Ecto neural progenitor cell (in vitro differentiated cells): ENCODE data around the gene NR1H4.
A peak's percentile ranks its signal among the peaks of the same experiment; 100 is the strongest.
"Not testable (repeated sequence)": the region's sequence is repeated elsewhere in the genome, so short reads cannot be mapped to it uniquely, and the experiment has no call there.

Source experiments
- DNase-seq: peaks from one replicate; pipeline ENCODE4 v3.0.0-alpha.2; 2018; ENCODE audit warnings: low spot score

The NR1H4 gene

DNA sequence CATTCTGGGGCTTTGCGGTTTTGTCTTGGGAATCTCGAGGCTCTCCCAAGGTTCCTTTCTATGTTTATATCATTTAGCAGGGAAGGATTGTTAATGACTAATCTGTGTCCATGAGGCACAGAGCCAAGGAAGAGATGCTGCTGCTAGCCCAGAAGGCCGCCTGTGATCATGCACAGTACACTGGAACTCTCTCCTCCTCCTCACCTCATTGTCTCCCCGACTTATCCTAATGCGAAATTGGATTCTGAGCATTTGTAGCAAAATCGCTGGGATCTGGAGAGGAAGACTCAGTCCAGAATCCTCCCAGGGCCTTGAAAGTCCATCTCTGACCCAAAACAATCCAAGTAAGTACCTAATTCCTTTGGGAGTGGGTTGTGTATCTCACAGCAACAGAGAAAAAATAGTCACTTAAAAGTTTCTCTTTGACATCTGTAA lies at the start of gene NR1H4:
Gene NR1H4, plus strand, starts transcription at position 151 of the 435 bp plus-strand sequence. CDS start 19,458 bp downstream, outside the sequence.
- no peak for DNase-seq

DNA sequence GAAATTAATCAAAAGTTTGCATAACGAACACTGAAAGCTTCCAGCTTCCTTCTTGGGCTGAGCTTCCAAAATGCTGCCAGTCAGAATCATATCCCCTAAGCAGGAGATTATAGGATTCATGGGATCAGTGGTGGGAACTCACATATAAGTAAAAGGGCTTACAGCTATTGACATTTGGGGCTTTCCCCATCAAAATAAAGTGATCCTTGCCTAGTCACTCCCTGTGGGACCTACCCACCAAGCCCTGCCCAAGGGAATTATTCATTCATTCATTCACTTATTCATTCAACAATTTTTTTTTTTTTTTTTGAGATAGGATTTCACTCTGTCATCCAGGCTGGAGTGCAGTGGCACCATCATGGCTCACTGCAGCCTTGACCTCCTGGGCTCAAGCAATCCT lies 47.5 kb upstream of the NR1H4 start:
- DNase-seq: no peak

DNA sequence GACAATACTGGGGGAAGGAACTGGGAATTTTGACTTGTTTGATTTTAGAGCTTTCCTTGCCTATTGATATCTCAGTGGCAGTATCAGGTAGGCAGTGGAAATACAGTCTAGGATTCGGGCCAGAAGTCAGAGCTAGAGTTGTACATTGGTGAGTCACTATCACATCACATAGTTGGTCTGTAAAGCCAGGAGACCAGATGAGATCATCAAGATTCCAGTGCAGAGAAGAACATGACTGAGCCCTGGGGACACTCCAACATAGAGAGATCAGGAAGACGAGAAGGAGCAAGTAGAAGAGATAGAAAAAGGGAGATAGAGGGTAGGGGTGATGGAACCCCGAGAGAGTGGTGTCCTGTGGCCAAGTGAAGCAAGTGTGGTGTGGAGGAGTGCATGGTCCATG lies 46.6 kb upstream of the NR1H4 start:
- no peak for DNase-seq

DNA sequence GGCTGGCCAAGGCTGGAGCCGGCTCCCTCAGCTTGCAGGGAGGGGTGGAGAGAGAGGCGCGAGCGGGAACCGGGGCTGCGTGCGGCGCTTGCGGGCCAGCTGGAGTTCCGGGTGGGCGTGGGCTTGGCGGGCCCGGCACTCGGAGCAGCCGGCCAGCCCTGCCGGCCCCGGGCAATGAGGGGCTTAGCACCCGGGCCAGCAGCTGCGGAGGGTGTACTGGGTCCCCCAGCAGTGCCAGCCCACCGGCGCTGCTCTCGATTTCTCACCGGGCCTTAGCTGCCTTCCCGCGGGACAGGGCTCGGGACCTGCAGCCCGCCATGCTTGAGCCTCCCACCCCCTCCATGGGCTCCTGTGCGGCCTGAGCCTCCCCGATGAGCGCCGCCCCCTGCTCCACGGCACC lies 43.4 kb upstream of the NR1H4 start:
- DNase-seq: not testable (repeated sequence)

DNA sequence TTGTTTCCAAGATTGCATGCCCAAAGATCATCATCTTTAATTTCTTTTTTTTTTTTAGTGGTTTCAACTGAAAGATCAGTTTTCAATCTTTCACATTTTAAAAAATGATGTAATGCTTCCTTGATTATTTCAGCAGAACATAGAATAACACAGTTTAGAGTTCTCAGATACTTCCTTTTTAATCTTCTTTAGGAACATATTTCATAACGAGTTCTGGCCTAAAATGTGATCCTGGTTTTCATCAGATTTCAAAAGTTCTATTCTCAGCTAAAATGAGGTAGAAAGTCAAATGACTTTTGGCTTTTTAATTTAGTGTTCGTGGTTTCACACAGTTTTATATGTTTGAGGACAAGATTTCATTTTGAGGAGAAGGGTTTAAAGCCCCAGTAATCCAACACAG lies 40.0 kb upstream of the NR1H4 start:
- DNase-seq: no peak

DNA sequence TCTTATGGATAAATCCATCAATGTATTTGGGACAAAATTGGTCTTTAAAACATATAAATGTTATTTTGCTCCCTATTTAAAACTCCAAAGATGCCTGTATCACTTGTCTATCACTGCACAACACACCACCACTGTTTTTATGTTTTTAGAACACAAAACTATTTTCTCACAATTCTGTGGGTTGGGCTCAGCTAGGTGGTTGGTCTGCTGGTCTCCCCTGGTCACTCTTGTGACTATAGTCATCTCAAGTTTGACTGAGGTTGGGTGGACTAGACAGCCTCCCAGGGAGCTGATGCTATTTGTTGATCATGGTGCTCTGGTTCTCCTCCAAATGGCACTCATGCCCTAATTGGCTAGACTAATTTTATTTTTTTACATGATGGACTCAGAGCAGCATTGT lies 39.5 kb upstream of the NR1H4 start:
- DNase-seq: no peak

DNA sequence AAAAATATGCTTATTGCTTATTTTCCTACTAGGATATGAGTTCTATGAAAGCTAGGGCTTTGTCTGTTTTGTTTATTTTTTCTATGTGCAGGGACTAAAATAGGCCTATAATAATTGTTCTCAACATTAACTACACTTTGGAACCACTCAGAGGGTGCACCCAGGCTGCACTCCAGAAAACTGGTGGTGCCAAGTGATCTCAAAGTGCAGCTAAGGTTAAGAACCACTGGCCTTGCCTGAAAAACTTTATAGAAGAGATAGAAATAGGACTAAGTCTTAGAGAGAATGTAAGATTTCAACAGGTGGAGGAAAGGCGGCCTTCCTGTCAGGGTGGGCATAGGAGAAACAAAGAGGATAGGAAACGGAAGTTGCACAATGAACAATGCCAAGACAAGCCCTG lies 37.7 kb upstream of the NR1H4 start:
- no peak for DNase-seq

DNA sequence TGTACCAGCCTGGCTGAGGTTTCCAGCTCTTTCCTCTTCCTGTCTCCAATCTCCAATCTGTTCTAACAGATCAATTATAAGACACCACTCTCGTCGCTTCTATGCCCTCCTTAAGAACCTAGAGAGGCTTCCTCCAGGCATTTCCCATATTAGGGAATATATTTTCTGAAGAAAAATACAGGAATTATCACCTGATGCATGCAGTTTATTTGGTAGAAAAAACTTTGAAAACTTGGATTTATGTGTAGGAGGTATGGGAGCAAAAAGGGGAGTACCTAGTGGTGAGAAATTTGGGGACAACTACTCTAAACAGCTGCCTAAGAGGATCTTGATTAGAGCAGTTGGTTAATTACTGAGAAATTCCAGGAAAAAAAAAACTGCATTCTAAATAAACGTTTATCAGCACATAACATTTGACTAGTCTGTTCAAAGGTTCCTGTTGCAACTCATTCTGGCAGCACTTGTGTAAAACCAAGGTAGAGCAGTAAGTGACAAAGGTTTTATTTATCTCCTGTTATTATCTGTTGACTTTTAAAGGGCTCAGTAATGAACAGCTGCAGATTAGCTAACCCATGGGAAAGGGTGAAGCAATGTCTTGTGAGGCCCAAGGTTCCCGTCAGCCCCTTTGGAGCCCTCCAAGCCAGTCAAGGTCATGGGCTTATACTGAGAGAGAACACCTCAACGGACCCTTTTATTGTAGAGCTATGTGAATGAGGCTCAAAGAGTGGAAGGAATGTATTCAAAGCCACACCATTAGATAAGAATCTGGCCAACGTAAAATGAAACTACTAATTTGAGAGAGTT lies 36.4 kb upstream of the NR1H4 start:
- DNase-seq: no peak

DNA sequence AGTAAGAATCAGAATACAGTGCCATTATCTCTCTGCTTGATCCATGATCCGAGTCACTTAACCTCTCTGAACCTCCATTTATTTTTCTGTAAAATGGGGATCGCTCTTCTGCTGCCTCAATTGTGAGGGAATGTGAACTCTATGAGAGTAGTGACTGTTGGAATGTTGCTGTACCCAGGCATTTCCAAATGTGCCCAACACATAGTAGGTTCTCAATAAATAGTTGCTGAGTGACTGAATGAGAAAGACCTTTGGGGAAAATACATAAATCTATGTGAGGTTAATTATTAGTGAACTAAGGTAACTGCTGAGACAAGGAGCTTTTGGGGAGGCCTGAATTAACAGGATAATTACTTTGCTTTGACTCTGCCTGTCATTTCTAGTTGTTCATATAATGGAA lies 33.9 kb upstream of the NR1H4 start:
- no peak for DNase-seq

DNA sequence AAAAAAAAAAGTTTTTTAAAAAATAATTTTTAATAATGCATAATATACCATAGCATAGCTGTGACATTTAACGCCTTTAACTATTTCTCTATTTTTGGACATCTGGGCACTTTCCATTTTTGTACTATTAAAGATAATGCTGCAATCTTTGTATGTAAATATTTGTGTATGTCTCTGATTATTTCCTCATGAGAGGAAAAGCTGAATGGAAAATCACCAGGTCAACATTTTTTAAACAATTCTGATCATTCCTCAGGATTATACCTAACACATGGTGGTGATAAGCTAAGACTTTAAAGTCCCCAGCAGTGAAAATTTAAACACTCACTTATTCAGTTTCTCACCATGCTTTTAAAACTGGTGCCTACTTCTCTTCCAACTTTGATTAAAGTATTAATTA lies 31.3 kb upstream of the NR1H4 start:
- no peak for DNase-seq

DNA sequence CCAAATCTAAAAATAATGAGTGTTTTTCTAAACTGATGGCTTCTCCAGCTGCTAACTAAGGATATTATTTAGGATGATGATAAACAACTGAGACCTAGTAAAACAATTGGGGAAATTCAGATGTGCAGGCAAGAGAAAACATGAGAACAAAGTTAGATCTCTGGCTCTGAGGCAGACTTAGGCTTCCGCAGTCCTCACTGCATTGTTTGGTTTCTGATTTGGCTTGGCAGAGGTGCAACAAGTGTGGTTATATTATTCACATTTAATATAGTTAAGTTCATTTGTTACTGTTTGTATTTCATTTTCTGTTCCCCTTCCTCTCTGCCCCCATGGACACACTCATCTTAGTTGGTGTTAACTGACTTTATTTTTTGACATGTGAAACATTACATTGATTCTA lies 30.2 kb upstream of the NR1H4 start:
- no peak for DNase-seq

DNA sequence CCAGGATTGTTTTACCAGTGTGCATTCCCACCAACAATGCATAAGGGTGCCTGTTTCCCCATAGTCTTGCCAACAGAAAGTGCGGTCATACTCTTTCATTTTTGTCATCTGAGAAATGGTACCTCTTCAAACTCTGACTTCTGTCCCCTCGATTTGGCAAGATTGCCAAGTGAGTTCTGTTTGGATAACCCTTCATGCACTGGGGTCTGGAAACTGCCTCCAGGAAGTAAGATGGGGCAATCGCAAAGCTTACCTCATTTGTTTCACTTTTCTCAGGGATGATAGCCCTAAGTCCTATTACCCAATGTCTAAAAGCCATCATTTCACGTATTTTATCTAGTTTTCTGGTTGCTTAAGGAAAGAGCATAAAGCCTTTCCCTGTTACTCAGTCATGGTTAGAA lies 28.6 kb upstream of the NR1H4 start:
- DNase-seq: no peak

DNA sequence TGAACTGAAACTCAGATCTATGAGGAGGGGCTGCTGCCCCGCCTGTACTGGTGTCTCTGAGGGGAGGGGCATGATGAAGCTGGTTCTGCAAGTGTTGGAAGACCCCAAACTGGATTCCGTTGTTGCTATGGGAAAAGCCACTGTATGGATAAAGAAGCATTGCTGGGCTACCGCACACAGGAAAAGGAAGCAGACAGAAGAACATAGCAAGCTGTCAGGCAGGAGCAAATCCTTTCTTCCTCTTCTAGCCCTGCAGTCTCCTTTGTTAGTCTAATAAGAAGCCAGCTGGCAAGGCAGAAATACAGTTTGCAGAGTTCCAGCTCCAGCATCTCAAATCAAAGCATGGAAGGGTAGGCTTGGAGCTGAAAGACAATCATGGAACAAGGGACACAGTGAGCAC lies 26.3 kb upstream of the NR1H4 start:
- DNase-seq: no peak

DNA sequence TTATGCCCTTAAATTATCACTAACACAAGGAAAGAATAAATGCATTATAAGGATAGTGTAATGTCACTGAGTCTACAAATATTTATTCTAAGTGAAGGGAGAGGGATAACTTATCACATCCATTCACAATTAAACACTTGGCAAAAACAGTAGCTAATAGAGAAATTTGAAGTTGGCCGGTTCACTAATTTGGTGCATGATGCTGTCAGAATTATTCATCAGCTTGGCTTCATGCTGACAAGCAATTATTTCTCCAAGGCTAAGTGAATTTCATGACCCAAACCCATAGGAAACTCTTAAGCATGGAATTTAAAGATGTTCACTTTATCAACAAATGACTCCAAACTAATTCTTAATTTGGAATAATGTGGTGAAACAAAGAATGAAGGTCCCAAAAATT lies 25.0 kb upstream of the NR1H4 start:
- no peak for DNase-seq

DNA sequence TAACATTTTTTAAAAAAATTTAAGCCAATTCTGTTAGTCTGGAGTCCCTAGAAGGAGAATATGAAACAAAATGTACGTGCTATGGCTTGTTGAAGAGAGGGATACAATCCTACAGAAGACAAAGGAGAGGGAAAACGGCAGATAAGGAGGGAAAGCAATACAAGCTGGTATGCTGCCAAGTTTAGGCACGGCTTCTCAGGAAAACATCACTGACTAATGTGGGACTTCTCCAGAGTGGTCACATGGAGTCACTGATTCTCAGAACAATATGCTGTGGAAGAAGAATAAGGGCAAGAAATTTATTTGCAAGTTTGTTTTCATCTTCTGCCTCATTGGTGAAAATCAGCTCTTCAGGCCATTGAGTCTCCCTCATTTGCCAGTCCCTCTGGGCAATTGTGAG lies 22.9 kb upstream of the NR1H4 start:
- no peak for DNase-seq

DNA sequence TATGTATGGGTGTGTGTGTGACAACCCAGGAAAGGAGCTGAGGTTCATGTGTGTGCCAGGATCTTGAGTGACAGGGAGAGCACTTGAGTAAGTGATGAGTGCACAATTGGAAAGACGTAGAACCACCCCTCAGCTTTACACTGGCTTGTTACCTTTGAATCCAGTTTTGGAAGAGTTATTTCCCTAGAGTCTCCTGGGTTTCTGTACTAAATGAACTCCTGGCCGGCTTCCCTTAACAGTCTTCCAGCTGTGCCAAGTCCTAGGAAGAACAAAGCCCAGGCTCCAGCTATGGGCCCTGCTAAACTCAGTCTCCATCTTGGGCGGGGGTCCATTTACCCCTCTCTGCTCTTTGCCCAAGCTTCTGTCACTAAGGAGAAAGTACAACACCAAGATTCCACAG lies 19.7 kb upstream of the NR1H4 start:
- DNase-seq: no peak

DNA sequence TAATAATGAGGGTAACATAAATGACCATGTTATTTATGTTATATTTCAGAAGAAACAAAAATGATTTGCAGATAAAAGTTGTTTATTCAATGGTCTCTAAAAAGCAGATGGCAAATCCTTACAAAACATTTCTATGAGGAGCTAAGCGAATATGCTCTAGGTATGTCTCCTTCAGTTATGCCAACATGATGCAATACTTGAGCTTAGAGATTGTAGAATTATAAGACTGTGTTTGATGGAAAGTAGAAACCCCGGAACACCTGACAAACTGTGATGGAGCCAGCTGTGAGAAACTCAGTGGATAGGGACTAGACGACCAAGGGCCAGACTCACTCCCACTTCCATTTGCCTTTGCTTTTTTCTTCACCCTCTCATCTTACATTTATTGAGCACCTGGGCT lies 17.8 kb upstream of the NR1H4 start:
- no peak for DNase-seq

DNA sequence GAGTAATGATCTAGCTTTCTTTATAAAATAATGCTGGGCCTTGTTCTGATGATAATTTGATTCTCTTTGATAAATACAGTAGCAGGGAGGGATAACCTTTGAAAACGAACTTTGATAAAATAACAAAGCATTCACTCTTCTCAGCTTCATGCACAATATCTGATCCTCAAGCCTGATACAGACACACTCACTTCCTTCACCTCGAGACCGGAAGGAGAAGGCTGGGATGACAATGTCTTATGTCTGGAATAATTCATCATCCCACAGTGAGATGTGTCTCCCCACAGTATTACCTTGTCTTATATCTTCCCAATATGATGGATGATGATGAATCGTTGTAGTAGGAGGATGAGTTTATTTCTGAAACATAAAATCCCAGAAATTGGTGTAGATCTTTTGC lies 15.5 kb upstream of the NR1H4 start:
- DNase-seq: no peak

DNA sequence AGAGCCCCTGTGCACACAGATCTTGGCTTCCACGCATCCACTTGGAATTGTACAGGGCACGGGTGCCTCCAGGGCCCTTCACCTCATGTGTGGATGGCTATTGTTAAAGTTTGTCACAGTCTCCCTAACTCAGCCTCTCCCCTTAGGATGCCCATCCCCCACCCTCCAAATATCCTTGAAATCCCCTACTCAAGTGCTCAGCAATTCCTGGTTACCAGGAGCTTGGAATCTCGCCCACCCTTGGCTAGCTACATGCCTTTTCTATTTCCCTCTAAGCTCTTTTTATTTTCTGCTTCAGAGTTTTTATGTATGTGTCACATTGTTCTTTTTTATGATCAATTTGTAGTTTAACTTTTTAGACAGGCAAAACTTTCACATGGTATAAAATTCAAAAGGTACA lies 13.0 kb upstream of the NR1H4 start:
- peak; percentile 53 for DNase-seq

DNA sequence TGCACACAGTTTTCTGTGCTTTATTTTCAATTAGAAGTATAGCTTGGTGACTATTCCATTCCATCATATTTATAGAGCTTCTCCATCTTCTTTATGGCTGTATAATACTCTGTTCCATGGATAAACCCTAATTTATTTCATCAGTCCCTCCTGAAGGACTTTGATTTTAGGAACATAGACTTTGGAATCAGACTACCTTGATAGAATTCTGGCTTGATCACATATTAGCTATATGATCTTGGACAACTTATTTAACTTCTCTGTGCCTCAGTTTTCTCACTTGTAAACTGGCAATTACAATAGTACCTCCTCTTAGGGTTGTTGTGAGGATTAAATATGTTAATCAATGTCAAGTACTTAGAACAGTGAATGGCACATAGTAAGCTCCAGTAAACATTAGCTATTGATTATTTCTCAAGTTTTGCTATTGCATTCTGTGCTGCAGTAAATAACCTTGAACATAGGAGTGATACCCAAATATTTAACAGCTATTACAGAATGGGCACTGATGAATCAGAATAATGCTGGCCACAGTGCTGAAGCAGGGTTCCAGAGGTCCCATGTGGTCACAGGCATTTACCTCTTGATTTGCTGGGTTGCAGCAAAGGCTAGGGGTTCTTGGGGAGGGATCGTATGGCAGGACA lies 12.2 kb upstream of the NR1H4 start:
- DNase-seq: no peak

DNA sequence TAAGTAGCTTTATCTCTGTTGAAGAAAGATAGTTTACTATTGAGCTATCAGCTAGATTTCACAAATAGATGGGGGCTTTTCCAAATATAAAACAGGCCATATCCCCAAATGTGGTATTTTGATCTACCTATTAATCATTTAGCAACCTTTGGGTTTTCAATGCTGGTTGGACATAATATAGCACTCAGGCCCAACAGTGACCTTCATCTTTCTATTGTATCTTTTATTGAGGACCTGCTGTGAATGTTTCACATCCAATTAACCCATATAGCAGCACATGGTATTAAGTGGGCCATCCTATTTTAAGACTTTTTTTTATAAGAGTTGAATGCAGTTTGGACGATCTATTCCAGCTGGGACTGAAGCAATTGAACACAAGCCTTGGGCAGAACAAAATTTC lies 10.0 kb upstream of the NR1H4 start:
- no peak for DNase-seq

DNA sequence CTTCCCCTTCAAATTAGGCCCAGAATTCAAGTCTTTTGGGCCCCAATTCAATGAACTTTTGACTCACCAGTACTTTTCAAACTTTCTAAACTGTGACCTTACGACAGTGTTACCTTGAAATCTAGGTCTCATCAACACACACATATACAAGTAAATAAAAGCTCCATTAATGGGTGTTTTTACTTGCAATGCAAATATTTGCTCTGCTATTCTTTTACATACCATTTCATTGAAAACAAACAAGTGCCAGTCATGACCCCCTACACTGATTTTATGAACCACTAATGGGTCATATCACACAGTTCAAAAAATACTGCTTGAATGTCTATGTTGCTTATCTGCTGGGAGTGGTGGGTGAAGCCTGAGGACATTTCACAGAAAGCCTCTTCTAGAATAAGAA lies 9.1 kb upstream of the NR1H4 start:
- DNase-seq: no peak

DNA sequence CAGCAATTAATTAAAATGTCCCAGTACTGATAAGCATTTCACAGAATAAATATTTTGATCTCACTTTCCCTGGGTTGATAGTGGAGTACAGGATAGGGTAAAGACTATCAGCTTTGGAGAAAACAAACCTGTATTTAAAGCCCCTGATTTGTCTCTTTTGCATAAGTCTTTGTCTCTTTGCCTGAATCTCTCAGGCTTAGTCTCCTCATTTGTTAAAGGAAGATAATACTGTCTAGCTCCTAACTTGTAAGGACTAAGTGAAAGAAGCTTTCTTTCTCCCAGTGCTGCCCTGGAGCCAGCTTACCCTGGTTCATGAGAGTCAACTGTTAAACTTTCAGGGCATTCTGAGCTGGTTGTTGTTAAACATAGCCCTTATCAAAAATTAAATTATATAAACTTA lies 5.5 kb upstream of the NR1H4 start:
- DNase-seq: no peak

DNA sequence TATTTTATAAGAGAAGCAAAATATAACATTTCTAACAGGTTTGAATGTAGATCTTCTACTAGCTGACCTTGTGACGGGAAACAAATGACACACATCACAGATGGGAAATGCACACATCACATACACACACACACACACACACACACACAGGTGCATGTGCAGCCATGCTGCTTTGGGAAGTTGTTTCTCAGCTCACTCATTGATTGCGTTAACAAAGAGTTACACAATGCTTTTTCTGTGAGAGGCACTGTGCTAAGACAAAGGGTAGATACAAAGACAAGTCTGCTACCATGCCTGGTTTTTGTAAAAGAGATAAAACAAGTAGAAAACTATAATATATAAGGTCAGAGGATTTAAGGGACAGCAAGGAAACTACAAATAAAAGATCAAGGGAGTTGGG lies 1.3 kb upstream of the NR1H4 start:
- DNase-seq: no peak
